IPS-20b (cell line): ENCODE results near the gene MRPL11.
A peak's percentile ranks its signal among the peaks of the same experiment; 100 is the strongest.

ENCODE experiments used
- H3K27ac ChIP-seq: one replicate; pipeline ENCODE4 v1.5.1; 2013; ENCODE audit warnings: low read length
- H3K27me3 ChIP-seq: 2 replicates; pipeline ENCODE4 v1.6.1; 2013; ENCODE audit warnings: mild to moderate bottlenecking, low read length, inconsistent platforms; ENCODE audit not compliant: insufficient read depth
- H3K36me3 ChIP-seq: 2 replicates; pipeline ENCODE4 v1.6.1; 2013; ENCODE audit warnings: low read depth, mild to moderate bottlenecking, inconsistent platforms, low read length, moderate library complexity; ENCODE audit not compliant: insufficient read depth
- H3K4me1 ChIP-seq: 2 replicates; pipeline ENCODE4 v1.6.1; 2013; ENCODE audit warnings: mild to moderate bottlenecking, control low read depth, inconsistent platforms, low read length, moderate library complexity; ENCODE audit not compliant: insufficient read depth
- H3K4me3 ChIP-seq: 2 replicates; pipeline ENCODE4 v1.5.1; 2013; ENCODE audit warnings: mild to moderate bottlenecking, low read length, inconsistent platforms
- H3K9ac ChIP-seq: 2 replicates; pipeline ENCODE4 v1.6.1; 2013; ENCODE audit warnings: low read depth, mild to moderate bottlenecking, inconsistent platforms, low read length, moderate library complexity
- H3K9me3 ChIP-seq: 2 replicates; pipeline ENCODE4 v1.6.1; 2013; ENCODE audit warnings: mild to moderate bottlenecking, low read depth, low read length, inconsistent platforms; ENCODE audit not compliant: insufficient read depth

Gene MRPL11

DNA sequence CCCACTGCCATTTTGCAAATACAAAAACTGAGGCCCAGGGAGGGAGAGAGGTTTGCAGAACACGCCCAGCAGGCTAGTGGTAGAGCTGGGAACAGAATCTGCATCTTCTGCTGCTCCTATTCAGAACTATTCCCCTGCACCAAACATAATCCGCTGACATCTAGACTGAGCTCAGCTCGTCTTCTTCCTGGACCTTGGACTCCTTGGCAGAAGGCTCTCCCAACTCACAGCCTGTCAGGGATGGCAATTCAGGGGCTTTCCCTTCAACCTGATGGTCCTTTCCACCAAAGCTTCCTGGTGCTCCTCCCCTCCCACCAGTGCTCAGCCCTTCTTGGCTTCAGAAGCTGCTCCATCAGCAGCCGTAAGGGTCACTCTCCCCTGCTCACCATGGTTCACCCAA, 27.3 kb downstream of the MRPL11 start:
- no peak overlapping the region for H3K27ac ChIP-seq
- H3K4me3 ChIP-seq, result peak overlapping the region; percentile 43; the same call in 1 of the 2 replicates
- H3K9ac ChIP-seq, result no peak overlapping the region
- no peaks in the 10 kb centered on the region for H3K9me3 ChIP-seq
- H3K36me3 ChIP-seq, result no peaks in the 10 kb centered on the region; the same call in 1 of the 2 replicates
- H3K27me3 ChIP-seq, result peaks cover 7% of the 10 kb centered on the region
- peaks cover 28% of the 10 kb centered on the region for H3K4me1 ChIP-seq

DNA sequence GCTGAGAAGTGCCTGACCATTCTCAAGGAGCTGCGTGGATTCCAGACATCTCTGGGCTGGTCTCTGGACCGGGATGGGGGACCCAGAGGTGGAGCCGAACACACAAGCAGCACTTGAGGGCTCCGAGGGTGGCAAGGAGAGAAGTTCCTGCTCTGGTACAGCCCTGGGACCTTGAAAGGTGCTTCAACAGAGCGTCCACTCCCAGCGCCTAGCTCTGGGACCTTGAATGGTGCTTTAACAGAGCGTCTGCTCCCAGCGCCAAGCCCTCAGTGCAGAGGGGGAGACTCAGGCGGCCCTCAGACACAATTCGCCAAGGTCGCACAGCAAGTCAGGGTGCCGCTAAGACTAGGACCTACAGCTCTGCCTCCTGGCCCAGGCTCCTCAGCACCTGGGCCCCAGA, 28.5 kb downstream of the MRPL11 start:
- Histone ChIP-seq H3K27me3 (peaks cover 18% of the 10 kb centered on the region), H3K4me1 (peaks cover 28% of the 10 kb centered on the region), H3K4me3 (no peak overlapping the region), H3K9ac (no peak overlapping the region), H3K36me3 (no peaks in the 10 kb centered on the region; the same call in 1 of the 2 replicates), H3K9me3 (no peaks in the 10 kb centered on the region), H3K27ac (no peak overlapping the region)

DNA sequence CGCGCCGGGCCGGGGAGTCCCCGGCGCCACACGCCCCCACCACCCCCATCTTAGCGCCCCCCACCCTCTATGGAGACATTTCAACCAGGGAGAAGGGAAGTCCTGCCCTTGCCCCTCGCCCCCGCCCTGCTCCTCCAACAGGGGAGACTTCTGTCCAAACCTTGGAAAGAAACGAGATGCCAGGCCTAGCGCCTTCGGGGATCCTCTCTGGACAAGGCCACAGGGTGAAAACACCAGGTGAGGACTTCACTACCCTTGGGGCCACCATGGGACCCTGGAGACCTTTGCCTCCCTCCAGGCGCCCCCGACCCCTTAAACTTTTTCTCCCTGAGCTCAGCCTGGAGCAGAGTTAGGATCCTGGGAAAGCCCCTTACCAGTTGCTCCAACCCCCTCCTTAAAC, 29.4 kb downstream of the MRPL11 start:
- H3K9me3 ChIP-seq, result no peaks in the 10 kb centered on the region
- peak overlapping the region; percentile 72 for H3K27ac ChIP-seq
- H3K4me1 ChIP-seq, result peaks cover 18% of the 10 kb centered on the region
- H3K9ac ChIP-seq, result peak overlapping the region; percentile 85; the same call in 1 of the 2 replicates
- peaks cover 20% of the 10 kb centered on the region for H3K27me3 ChIP-seq
- H3K36me3 ChIP-seq, result no peaks in the 10 kb centered on the region; the same call in 1 of the 2 replicates
- H3K4me3 ChIP-seq, result peak overlapping the region; percentile 74; the same call in 1 of the 2 replicates

GRCh38 chr11:66408488-66409214, 30.0 kb downstream of the MRPL11 start:
- Histone ChIP-seq H3K4me3 (peak overlapping the region; percentile 74), H3K9ac (peak overlapping the region; percentile 85; the same call in 1 of the 2 replicates), H3K36me3 (no peaks in the 10 kb centered on the region; the same call in 1 of the 2 replicates), H3K4me1 (peaks cover 13% of the 10 kb centered on the region), H3K9me3 (no peaks in the 10 kb centered on the region), H3K27me3 (peaks cover 22% of the 10 kb centered on the region), H3K27ac (no peak overlapping the region)

DNA sequence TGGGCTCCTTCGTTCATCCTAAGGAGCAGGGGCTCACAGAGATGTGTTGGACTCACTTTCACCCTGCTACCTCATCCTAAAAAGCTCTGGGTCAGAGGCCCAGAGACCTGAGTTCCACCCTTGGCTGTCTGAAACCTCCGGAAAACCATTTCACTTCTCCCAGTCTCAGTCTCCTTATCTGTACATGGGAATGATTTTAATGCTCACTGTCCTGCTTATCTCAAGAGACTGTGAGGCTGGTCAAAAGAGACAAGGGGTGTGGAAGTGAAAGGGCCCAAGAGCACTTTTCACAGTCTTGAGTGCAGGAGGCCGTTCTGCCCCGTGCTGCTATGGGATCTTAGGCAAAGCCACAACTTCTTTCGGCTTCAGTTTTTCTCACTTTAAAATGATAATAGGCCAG, 31.0 kb downstream of the MRPL11 start:
- no peaks in the 10 kb centered on the region; the same call in 1 of the 2 replicates for H3K36me3 ChIP-seq
- no peak overlapping the region for H3K4me3 ChIP-seq
- no peaks in the 10 kb centered on the region for H3K9me3 ChIP-seq
- H3K9ac ChIP-seq, result no peak overlapping the region
- H3K27me3 ChIP-seq, result peaks cover 25% of the 10 kb centered on the region
- H3K27ac ChIP-seq, result no peak overlapping the region
- H3K4me1 ChIP-seq, result peaks cover 8% of the 10 kb centered on the region

- Histone ChIP-seq H3K9ac (no peak overlapping the region), H3K4me1 (no peaks in the 10 kb centered on the region), H3K4me3 (no peak overlapping the region), H3K9me3 (no peaks in the 10 kb centered on the region), H3K27ac (no peak overlapping the region), H3K27me3 (no peaks in the 10 kb centered on the region), H3K36me3 (no peaks in the 10 kb centered on the region)
Observed at GRCh38 chr11:66393954-66394353, 44.7 kb downstream of the MRPL11 start.

- Histone ChIP-seq H3K9me3 (no peaks in the 10 kb centered on the region), H3K9ac (no peak overlapping the region), H3K27me3 (peaks cover 8% of the 10 kb centered on the region), H3K4me1 (0 out of 2 replicates have a peak, but pooled peaks cover 3% of the 10 kb centered on the region), H3K27ac (no peak overlapping the region), H3K36me3 (no peaks in the 10 kb centered on the region), H3K4me3 (no peak overlapping the region)
Observed at GRCh38 chr11:66391322-66391721, 47.3 kb downstream of the MRPL11 start.

DNA sequence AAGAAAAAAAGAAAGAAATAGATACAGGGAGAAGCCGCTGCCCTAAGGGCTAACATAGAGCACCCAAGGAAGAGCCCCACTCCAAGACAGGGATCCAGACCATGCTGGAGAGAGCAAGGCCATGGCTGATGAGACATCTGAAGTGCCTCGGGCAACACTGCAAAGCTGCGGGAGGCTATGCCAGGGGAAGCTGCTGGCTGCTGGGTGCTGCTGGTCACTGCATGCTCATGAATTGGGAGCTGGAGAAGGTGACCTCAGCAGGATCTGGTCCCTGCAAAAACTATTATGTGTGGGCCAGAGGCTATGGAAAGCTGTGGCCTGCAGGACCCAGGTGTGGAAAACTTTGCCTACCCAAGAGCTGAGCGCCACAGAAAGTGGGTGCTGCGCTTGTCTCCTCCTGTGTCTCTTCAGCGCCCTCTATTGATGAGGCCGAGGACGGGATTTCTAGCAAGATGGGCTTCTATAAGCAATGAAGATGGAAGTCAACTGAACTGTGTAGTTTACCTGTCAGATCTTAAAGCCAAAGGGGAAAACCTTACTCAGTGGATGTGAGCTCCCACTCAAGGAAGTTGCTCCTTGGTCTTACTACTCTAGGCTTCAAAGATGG, 49.8 kb downstream of the MRPL11 start:
- Histone ChIP-seq H3K27me3 (peaks cover 9% of the 10 kb centered on the region), H3K4me3 (no peak overlapping the region), H3K9ac (no peak overlapping the region), H3K27ac (no peak overlapping the region), H3K4me1 (0 out of 2 replicates have a peak, but pooled peaks cover 3% of the 10 kb centered on the region), H3K9me3 (no peaks in the 10 kb centered on the region), H3K36me3 (no peaks in the 10 kb centered on the region)

GRCh38 chr11:66386171-66387069, 52.2 kb downstream of the MRPL11 start:
- Histone ChIP-seq H3K4me3 (peak overlapping the region; percentile 42), H3K36me3 (no peaks in the 10 kb centered on the region), H3K4me1 (0 out of 2 replicates have a peak, but pooled peaks cover 3% of the 10 kb centered on the region), H3K27me3 (peaks cover 9% of the 10 kb centered on the region), H3K27ac (no peak overlapping the region), H3K9ac (peak overlapping the region; percentile 33; the same call in 1 of the 2 replicates), H3K9me3 (no peaks in the 10 kb centered on the region)
